GM21723 (cell line): ENCODE results near the gene XRCC4.
"Not testable (repeated sequence)": the region's sequence is repeated elsewhere in the genome, so short reads cannot be mapped to it uniquely, and the experiment has no call there.

ENCODE experiments used
- ATAC-seq: cut with Tn5 transposase; IDR thresholded peaks from one replicate; pipeline ENCODE4 v1.9.1; 2021; ENCODE audit warnings: mild to moderate bottlenecking, moderate library complexity; ENCODE audit not compliant: unreplicated experiment

Gene XRCC4

GRCh38 chr5:83107692-83108420 is 30.5 kb downstream of the XRCC4 start:
- no peak for ATAC-seq

GRCh38 chr5:83109380-83109779 is 32.0 kb downstream of the XRCC4 start:
- no peak for ATAC-seq

GRCh38 chr5:83115816-83116215 is 38.5 kb downstream of the XRCC4 start:
- no peak for ATAC-seq

- no peak for ATAC-seq
Observed at GRCh38 chr5:83118471-83118870, 41.1 kb downstream of the XRCC4 start.

GRCh38 chr5:83118976-83119375 is 41.6 kb downstream of the XRCC4 start:
- ATAC-seq, result no peak

GRCh38 chr5:83124593-83124992 is 47.2 kb downstream of the XRCC4 start:
- ATAC-seq, result no peak

GRCh38 chr5:83125560-83125959 is 48.2 kb downstream of the XRCC4 start:
- ATAC-seq, result no peak

GRCh38 chr5:83126501-83126900 is 49.2 kb downstream of the XRCC4 start:
- no peak for ATAC-seq

- ATAC-seq, result no peak
Observed at GRCh38 chr5:83133797-83134196, 56.5 kb downstream of the XRCC4 start.

- no peak for ATAC-seq
Observed at GRCh38 chr5:83142526-83142925, 65.2 kb downstream of the XRCC4 start.

GRCh38 chr5:83145241-83145640 is 67.9 kb downstream of the XRCC4 start:
- no peak for ATAC-seq

GRCh38 chr5:83145882-83146331 is 68.6 kb downstream of the XRCC4 start:
- ATAC-seq, result no peak

- no peak for ATAC-seq
Observed at GRCh38 chr5:83146441-83146840, 69.1 kb downstream of the XRCC4 start.

- no peak for ATAC-seq
Observed at GRCh38 chr5:83147593-83147992, 70.2 kb downstream of the XRCC4 start.

- ATAC-seq, result no peak
Observed at GRCh38 chr5:83148370-83148769, 71.0 kb downstream of the XRCC4 start.

- no peak for ATAC-seq
Observed at GRCh38 chr5:83149671-83150070, 72.3 kb downstream of the XRCC4 start.

- ATAC-seq, result no peak
Observed at GRCh38 chr5:83151821-83152220, 74.5 kb downstream of the XRCC4 start.

GRCh38 chr5:83152996-83153395 is 75.6 kb downstream of the XRCC4 start:
- not testable (repeated sequence) for ATAC-seq

GRCh38 chr5:83156001-83156400 is 78.7 kb downstream of the XRCC4 start:
- ATAC-seq, result no peak

GRCh38 chr5:83157163-83157562 is 79.8 kb downstream of the XRCC4 start:
- ATAC-seq, result no peak

GRCh38 chr5:83162601-83163000 is 85.3 kb downstream of the XRCC4 start:
- no peak for ATAC-seq

- no peak for ATAC-seq
Observed at GRCh38 chr5:83167538-83167937, 90.2 kb downstream of the XRCC4 start.
